ENCODE data around the gene ADAMTS9. TPM values are rescaled to one million over a fixed set of nuclear protein-coding genes. Genes with fewer than 3 reads are reported as not detected.
"Not testable (repeated sequence)": the region's sequence is repeated elsewhere in the genome, so short reads cannot be mapped to it uniquely, and the experiment has no call there.

The ADAMTS9 gene
- total and polyA plus RNA-seq, 3 experiments from 2014 or later, result not detected

- no peak for DNase-seq
- Mint-ChIP-seq H3K9me3 (peaks cover 0 to 5% (median 0%) of the 10 kb centered on the region in 5 donors), H3K27ac (no peak overlapping the region), H3K36me3 (no peaks in the 10 kb centered on the region), H3K27me3 (no peaks in the 10 kb centered on the region), H3K4me1 (no peaks in the 10 kb centered on the region), H3K4me3 (no peak overlapping the region)
- H3K27me3 ChIP-seq (ENCODE audit: insufficient read depth, low read length, poor library complexity, severe bottlenecking), result no peaks in the 10 kb centered on the region
- no peaks in the 10 kb centered on the region for H3K36me3 ChIP-seq (ENCODE audit: insufficient read depth, low read length)
- H3K4me1 ChIP-seq (ENCODE audit: insufficient read depth, low read length), result no peaks in the 10 kb centered on the region
- H3K4me3 ChIP-seq (ENCODE audit: low read length), result no peak overlapping the region
- no peaks in the 10 kb centered on the region for H3K9me3 ChIP-seq (ENCODE audit: low read length)
- H3K27ac ChIP-seq (ENCODE audit: low read depth, low read length), result no peak overlapping the region
- ChIA-PET POLR2A (no interaction called here), CTCF (interaction anchor here (1.2 kb wide), 1 partner anchor 10 kb away, joined by 4 read pairs; no protein-coding TSS in a partner anchor)
These were observed 136.1 kb downstream of the ADAMTS9 start for GRCh38 chr3:64551697-64552096.

- H3K4me3 ChIP-seq (ENCODE audit: low read length), result no peak overlapping the region
- DNase-seq, result no peak
- no peaks in the 10 kb centered on the region for H3K4me1 ChIP-seq (ENCODE audit: insufficient read depth, low read length)
- H3K4me1 Mint-ChIP-seq, result no peaks in the 10 kb centered on the region
- ChIA-PET CTCF (no interaction called here), POLR2A (no interaction called here)
- no peak overlapping the region for H3K27ac Mint-ChIP-seq
- no peaks in the 10 kb centered on the region for H3K9me3 ChIP-seq (ENCODE audit: low read length)
- H3K9me3 Mint-ChIP-seq, result peaks cover 0 to 5% (median 0%) of the 10 kb centered on the region in 5 donors
- H3K27ac ChIP-seq (ENCODE audit: low read depth, low read length), result no peak overlapping the region
- no peaks in the 10 kb centered on the region for H3K36me3 Mint-ChIP-seq
- H3K36me3 ChIP-seq (ENCODE audit: insufficient read depth, low read length), result no peaks in the 10 kb centered on the region
- H3K27me3 Mint-ChIP-seq, result no peaks in the 10 kb centered on the region
- H3K4me3 Mint-ChIP-seq, result no peak overlapping the region
- H3K27me3 ChIP-seq (ENCODE audit: insufficient read depth, low read length, poor library complexity, severe bottlenecking), result no peaks in the 10 kb centered on the region
These were observed 137.1 kb downstream of the ADAMTS9 start for GRCh38 chr3:64550745-64551144.

- CTCF ChIA-PET, result no interaction called here
- H3K4me1 ChIP-seq (ENCODE audit: insufficient read depth, low read length), result no peaks in the 10 kb centered on the region
- no peak overlapping the region for H3K4me3 ChIP-seq (ENCODE audit: low read length)
- Mint-ChIP-seq H3K4me1 (no peaks in the 10 kb centered on the region), H3K4me3 (no peak overlapping the region), H3K27me3 (no peaks in the 10 kb centered on the region), H3K36me3 (no peaks in the 10 kb centered on the region), H3K27ac (no peak overlapping the region), H3K9me3 (peaks cover 0 to 6% (median 2%) of the 10 kb centered on the region in 5 donors)
- POLR2A ChIA-PET, result no interaction called here
- no peaks in the 10 kb centered on the region for H3K36me3 ChIP-seq (ENCODE audit: insufficient read depth, low read length)
- DNase-seq, result no peak
- H3K27ac ChIP-seq (ENCODE audit: low read depth, low read length), result no peak overlapping the region
- no peaks in the 10 kb centered on the region for H3K27me3 ChIP-seq (ENCODE audit: insufficient read depth, low read length, poor library complexity, severe bottlenecking)
- H3K9me3 ChIP-seq (ENCODE audit: low read length), result no peaks in the 10 kb centered on the region
These were observed 137.9 kb downstream of the ADAMTS9 start for GRCh38 chr3:64549869-64550268.

- ChIA-PET POLR2A (no interaction called here), CTCF (no interaction called here)
- Histone ChIP-seq H3K36me3 (ENCODE audit: insufficient read depth, low read length) (no peaks in the 10 kb centered on the region), H3K27me3 (ENCODE audit: insufficient read depth, low read length, poor library complexity, severe bottlenecking) (no peaks in the 10 kb centered on the region), H3K4me1 (ENCODE audit: insufficient read depth, low read length) (no peaks in the 10 kb centered on the region), H3K9me3 (ENCODE audit: low read length) (no peaks in the 10 kb centered on the region), H3K27ac (ENCODE audit: low read depth, low read length) (no peak overlapping the region), H3K4me3 (ENCODE audit: low read length) (no peak overlapping the region)
- no peaks in the 10 kb centered on the region for H3K4me1 Mint-ChIP-seq
- no peaks in the 10 kb centered on the region for H3K27me3 Mint-ChIP-seq
- no peak overlapping the region for H3K27ac Mint-ChIP-seq
- DNase-seq, result no peak
- H3K4me3 Mint-ChIP-seq, result no peak overlapping the region
- H3K9me3 Mint-ChIP-seq, result peaks cover 0 to 10% (median 2%) of the 10 kb centered on the region in 5 donors
- no peaks in the 10 kb centered on the region for H3K36me3 Mint-ChIP-seq
These were observed 139.5 kb downstream of the ADAMTS9 start for GRCh38 chr3:64548200-64548889.

GRCh38 chr3:64546856-64547255 is 140.9 kb downstream of the ADAMTS9 start:
- H3K4me3 Mint-ChIP-seq, result no peak overlapping the region
- ChIA-PET CTCF (no interaction called here), POLR2A (no interaction called here)
- Histone ChIP-seq H3K4me1 (ENCODE audit: insufficient read depth, low read length) (no peaks in the 10 kb centered on the region), H3K36me3 (ENCODE audit: insufficient read depth, low read length) (no peaks in the 10 kb centered on the region), H3K27me3 (ENCODE audit: insufficient read depth, low read length, poor library complexity, severe bottlenecking) (no peaks in the 10 kb centered on the region), H3K9me3 (ENCODE audit: low read length) (no peaks in the 10 kb centered on the region), H3K4me3 (ENCODE audit: low read length) (no peak overlapping the region), H3K27ac (ENCODE audit: low read depth, low read length) (no peak overlapping the region)
- peaks cover 0 to 3% of the 10 kb centered on the region in 2 donors for H3K27me3 Mint-ChIP-seq
- no peak overlapping the region for H3K27ac Mint-ChIP-seq
- no peak for DNase-seq
- H3K4me1 Mint-ChIP-seq, result no peaks in the 10 kb centered on the region
- peaks cover 0 to 10% (median 2%) of the 10 kb centered on the region in 5 donors for H3K9me3 Mint-ChIP-seq
- no peaks in the 10 kb centered on the region for H3K36me3 Mint-ChIP-seq

- H3K27me3 ChIP-seq (ENCODE audit: insufficient read depth, low read length, poor library complexity, severe bottlenecking); H3K4me1 Mint-ChIP-seq; POLR2A ChIA-PET: not testable (repeated sequence)
These were observed 142.6 kb downstream of the ADAMTS9 start for GRCh38 chr3:64545239-64545638.

GRCh38 chr3:64541803-64542202 is 146.0 kb downstream of the ADAMTS9 start:
- Histone ChIP-seq H3K9me3 (ENCODE audit: low read length) (no peaks in the 10 kb centered on the region), H3K27ac (ENCODE audit: low read depth, low read length) (no peak overlapping the region), H3K36me3 (ENCODE audit: insufficient read depth, low read length) (no peaks in the 10 kb centered on the region), H3K4me3 (ENCODE audit: low read length) (no peak overlapping the region), H3K4me1 (ENCODE audit: insufficient read depth, low read length) (no peaks in the 10 kb centered on the region), H3K27me3 (ENCODE audit: insufficient read depth, low read length, poor library complexity, severe bottlenecking) (no peaks in the 10 kb centered on the region)
- CTCF ChIA-PET, result no interaction called here
- H3K36me3 Mint-ChIP-seq, result no peaks in the 10 kb centered on the region
- no peak overlapping the region for H3K27ac Mint-ChIP-seq
- H3K4me1 Mint-ChIP-seq, result no peaks in the 10 kb centered on the region
- POLR2A ChIA-PET, result no interaction called here
- no peak for DNase-seq
- H3K9me3 Mint-ChIP-seq, result peaks cover 0 to 9% (median 2%) of the 10 kb centered on the region in 5 donors
- H3K4me3 Mint-ChIP-seq, result no peak overlapping the region
- H3K27me3 Mint-ChIP-seq, result peaks cover 3 to 9% of the 10 kb centered on the region in 2 donors

More at GRCh38 chr3:64545239-64545638, 142.6 kb downstream of the ADAMTS9 start:
- H3K27ac ChIP-seq (ENCODE audit: low read depth, low read length); CTCF ChIA-PET; H3K27me3 Mint-ChIP-seq; DNase-seq; H3K9me3 ChIP-seq (ENCODE audit: low read length); H3K36me3 ChIP-seq (ENCODE audit: insufficient read depth, low read length); H3K36me3 Mint-ChIP-seq; H3K4me3 ChIP-seq (ENCODE audit: low read length); H3K4me3 Mint-ChIP-seq; H3K27ac Mint-ChIP-seq; H3K4me1 ChIP-seq (ENCODE audit: insufficient read depth, low read length): not testable (repeated sequence)
- peaks cover 0 to 12% (median 2%) of the 10 kb centered on the region in 5 donors for H3K9me3 Mint-ChIP-seq

GRCh38 chr3:64539451-64540196 is 148.2 kb downstream of the ADAMTS9 start:
- H3K9me3 ChIP-seq (ENCODE audit: low read length), result no peaks in the 10 kb centered on the region
- no peaks in the 10 kb centered on the region for H3K4me1 ChIP-seq (ENCODE audit: insufficient read depth, low read length)
- no peak overlapping the region for H3K27ac ChIP-seq (ENCODE audit: low read depth, low read length)
- H3K4me3 ChIP-seq (ENCODE audit: low read length), result no peak overlapping the region
- Mint-ChIP-seq H3K27me3 (peaks cover 4 to 9% of the 10 kb centered on the region in 2 donors), H3K9me3 (peaks cover 0 to 4% (median 0%) of the 10 kb centered on the region in 5 donors), H3K4me1 (no peaks in the 10 kb centered on the region), H3K36me3 (no peaks in the 10 kb centered on the region), H3K27ac (no peak overlapping the region), H3K4me3 (no peak overlapping the region)
- no peaks in the 10 kb centered on the region for H3K36me3 ChIP-seq (ENCODE audit: insufficient read depth, low read length)
- H3K27me3 ChIP-seq (ENCODE audit: insufficient read depth, low read length, poor library complexity, severe bottlenecking), result no peaks in the 10 kb centered on the region
- no peak for DNase-seq
- ChIA-PET POLR2A (no interaction called here), CTCF (no interaction called here)
